ENCODE data around the gene GABRG3. TPM values are rescaled to one million over a fixed set of nuclear protein-coding genes. Genes with fewer than 3 reads are reported as not detected.

The GABRG3 gene
- total and polyA plus RNA-seq, 12 donors, result not detected

- H3K9me3 ChIP-seq, result no peaks in the 10 kb centered on the region
- intact Hi-C loops (cut with DNase I), result no loop called here
- H3K27me3 ChIP-seq, result no peaks in the 10 kb centered on the region
- no peak for ATAC-seq
- WGBS, 2 donors, result 87 to 90% methylated on average over 13 of the region's 13 CpGs
- no peak for TF ChIP-seq CTCF (IDR thresholded peaks at IDR 0.05)
- H3K27ac ChIP-seq, result no peak overlapping the region
- H3K4me1 ChIP-seq, result no peaks in the 10 kb centered on the region
- DNase-seq, result no peak
- H3K4me3 ChIP-seq, result no peak overlapping the region
- no peaks in the 10 kb centered on the region for H3K36me3 ChIP-seq
Observed at GRCh38 chr15:27042230-27042629, 71.2 kb downstream of the GABRG3 start.

DNA sequence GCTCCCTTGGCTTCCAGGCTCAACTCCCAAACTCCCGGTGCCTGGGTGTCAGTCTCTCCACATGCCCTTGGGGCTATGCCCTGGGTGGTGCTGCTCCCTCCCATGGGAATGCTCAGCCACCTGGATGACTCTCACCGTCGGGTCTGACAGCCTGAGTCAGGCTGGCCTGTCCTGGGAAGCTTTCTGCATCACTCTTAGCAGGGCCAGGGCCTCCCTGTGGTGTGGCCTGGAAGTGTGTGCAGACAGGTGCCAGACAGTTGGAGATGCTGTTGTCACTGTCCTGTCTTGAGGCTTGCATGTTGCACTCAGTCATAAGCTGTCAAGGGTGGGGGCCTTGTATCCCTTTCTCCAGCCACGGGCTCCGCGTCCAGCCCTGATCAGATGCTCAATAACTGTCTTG lies 71.7 kb downstream of the GABRG3 start:
- 65 to 80% methylated on average over 6 of the region's 6 CpGs for WGBS, 2 donors
- H3K27me3 ChIP-seq, result no peaks in the 10 kb centered on the region
- no peak overlapping the region for H3K27ac ChIP-seq
- H3K4me3 ChIP-seq, result no peak overlapping the region
- ATAC-seq (no peak), DNase-seq (no peak)
- no peaks in the 10 kb centered on the region for H3K4me1 ChIP-seq
- H3K9me3 ChIP-seq, result no peaks in the 10 kb centered on the region
- intact Hi-C loops (cut with DNase I), result no loop called here
- no peaks in the 10 kb centered on the region for H3K36me3 ChIP-seq
- TF ChIP-seq CTCF (IDR thresholded peaks at IDR 0.05), result no peak

- no peak for TF ChIP-seq CTCF (IDR thresholded peaks at IDR 0.05)
- H3K27ac ChIP-seq, result no peak overlapping the region
- H3K4me1 ChIP-seq, result no peaks in the 10 kb centered on the region
- DNase-seq, result no peak
- no peaks in the 10 kb centered on the region for H3K36me3 ChIP-seq
- intact Hi-C loops (cut with DNase I), result no loop called here
- H3K27me3 ChIP-seq, result peaks cover 0 to 6% (median 0%) of the 10 kb centered on the region in 7 donors
- whole genome bisulfite sequencing, 2 donors, result 61 to 62% methylated on average over 6 of the region's 6 CpGs
- H3K9me3 ChIP-seq, result no peaks in the 10 kb centered on the region
- no peak overlapping the region for H3K4me3 ChIP-seq
- no peak for ATAC-seq
Observed at GRCh38 chr15:27043770-27044169, 72.8 kb downstream of the GABRG3 start.

DNA sequence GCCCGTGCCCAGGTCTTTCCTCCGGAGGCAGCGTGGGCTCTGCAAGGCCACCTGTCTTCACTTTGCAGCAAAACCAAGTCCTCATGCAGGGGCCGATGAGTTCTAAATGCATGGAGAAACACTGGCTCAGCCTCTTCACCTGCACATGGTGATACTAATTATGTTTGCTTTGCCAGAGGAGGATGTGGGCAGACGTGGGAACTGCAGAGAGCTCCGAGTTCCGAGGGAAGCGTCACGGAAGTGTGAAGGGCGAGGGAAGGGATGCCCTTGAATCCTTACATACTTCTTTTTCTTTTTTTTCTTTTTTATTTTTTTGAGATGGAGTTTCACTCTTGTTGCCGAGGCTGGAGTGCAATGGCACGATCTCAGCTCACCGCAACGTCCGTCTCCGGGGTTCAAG lies 74.8 kb downstream of the GABRG3 start:
- Histone ChIP-seq H3K4me1 (no peaks in the 10 kb centered on the region), H3K4me3 (no peak overlapping the region), H3K36me3 (no peaks in the 10 kb centered on the region), H3K9me3 (no peaks in the 10 kb centered on the region), H3K27me3 (peaks cover 0 to 13% (median 4%) of the 10 kb centered on the region in 7 donors), H3K27ac (no peak overlapping the region)
- DNase-seq, result no peak
- no peak for ATAC-seq
- intact Hi-C loops (cut with DNase I), result no loop called here
- no peak for TF ChIP-seq CTCF (IDR thresholded peaks at IDR 0.05)
- WGBS, 2 donors, result 87 to 89% methylated on average over 16 of the region's 16 CpGs

DNA sequence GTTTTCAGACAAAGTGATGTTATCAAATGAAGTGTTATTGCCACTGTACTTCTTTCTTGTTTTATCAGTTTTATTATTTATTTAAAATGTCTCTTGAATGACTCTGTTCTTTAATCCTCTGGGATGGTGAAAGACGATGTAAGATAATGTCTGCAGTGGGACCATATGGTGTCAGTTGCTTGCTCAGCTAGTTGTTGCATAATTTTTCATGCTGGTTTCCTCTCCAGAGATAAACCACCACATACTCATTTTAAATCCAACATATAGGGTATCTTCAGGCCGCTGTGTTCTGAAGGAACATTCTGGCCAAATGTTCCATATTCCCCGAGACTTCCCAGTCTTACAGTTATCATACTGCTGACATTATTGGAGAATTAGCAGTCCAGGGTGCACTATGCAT lies 75.9 kb downstream of the GABRG3 start:
- no peak for ATAC-seq
- WGBS, 2 donors, result 55 to 65% methylated on average over 3 of the region's 3 CpGs
- no peak for TF ChIP-seq CTCF (IDR thresholded peaks at IDR 0.05)

More for the DNA sequence above, 75.9 kb downstream of the GABRG3 start:
- Histone ChIP-seq H3K4me1 (no peaks in the 10 kb centered on the region), H3K27me3 (peaks cover 0 to 13% (median 4%) of the 10 kb centered on the region in 7 donors), H3K4me3 (no peak overlapping the region), H3K36me3 (no peaks in the 10 kb centered on the region), H3K27ac (no peak overlapping the region), H3K9me3 (no peaks in the 10 kb centered on the region)
- intact Hi-C loops (cut with DNase I), result no loop called here
- no peak for DNase-seq
